Uterus (tissue), 2 donors: ENCODE results near the gene PIP5KL1.
A peak's percentile ranks its signal among the peaks of the same experiment; 100 is the strongest.

Experiments
- CTCF ChIP-seq, 4 experiments: fragments of 200-600 bp in 2 of 4; fragments of 450-650 bp in 2 of 4; sonication (generic) in 2 of 4; IDR thresholded peaks; one replicate each; pipeline ENCODE4 v1.5.1; 2016 to 2019; ENCODE audit warnings: antibody characterized with exemption in 4 of 4, mild to moderate bottlenecking in 2 of 4, moderate library complexity in 1 of 4
- POLR2A ChIP-seq, 2 donors: fragments of 450-650 bp; IDR thresholded peaks; one replicate each; pipeline ENCODE4 v1.6.1; 2016; ENCODE audit warnings: antibody characterized with exemption in 2 of 2, mild to moderate bottlenecking in 1 of 2, moderate library complexity in 1 of 2

DNA sequence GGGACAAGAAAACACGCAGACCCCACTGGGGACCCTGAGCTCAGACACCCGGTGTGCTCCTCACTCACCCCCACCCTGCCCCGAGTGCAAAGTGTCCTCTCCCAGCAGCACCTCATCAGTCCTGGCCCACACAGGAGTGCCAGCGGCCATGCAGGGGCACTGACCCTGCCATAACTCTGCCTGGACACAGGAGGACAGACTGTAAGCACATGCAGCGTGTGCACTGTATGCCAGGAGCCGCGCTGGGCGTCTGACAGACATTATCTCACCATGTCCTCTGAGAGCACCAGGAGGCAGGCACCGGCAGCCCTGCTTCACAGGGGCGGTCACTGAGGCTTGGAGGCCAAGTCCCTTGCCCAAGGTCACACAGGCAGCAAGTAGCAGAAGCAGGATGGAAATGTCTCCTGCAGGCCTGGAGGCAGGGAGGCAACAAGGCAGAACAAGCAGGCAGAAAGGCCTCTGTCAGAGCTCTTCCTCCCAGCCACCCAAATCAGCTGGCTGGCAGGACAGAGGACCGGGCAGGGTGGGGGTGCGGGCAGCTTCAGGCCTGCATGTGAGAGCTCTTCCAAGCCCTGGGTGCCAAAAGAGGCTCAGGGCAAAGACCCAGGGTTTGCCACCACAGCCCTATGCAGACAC lies 41.8 kb upstream of the PIP5KL1 start:
- TF ChIP-seq CTCF (IDR thresholded peaks at IDR 0.05) (peak in 1 of 4 experiments; percentile 19), POLR2A (IDR thresholded peaks at IDR 0.05) (no peak)
